ENCODE data around the gene FAM222A. TPM values are rescaled to one million over a fixed set of nuclear protein-coding genes. Genes with fewer than 3 reads are reported as not detected.

The FAM222A gene
- total RNA-seq, 2 experiments from 2014 or later, result 0.76 to 1.0 TPM

- ChIA-PET CTCF (no interaction called here), POLR2A (no interaction called here)
- Mint-ChIP-seq H3K4me1 (ENCODE audit: low read depth) (no peaks in the 10 kb centered on the region), H3K27me3 (peaks cover 25% of the 10 kb centered on the region), H3K36me3 (ENCODE audit: low read depth) (no peaks in the 10 kb centered on the region), H3K27ac (no peak overlapping the region), H3K9me3 (no peaks in the 10 kb centered on the region), H3K4me3 (no peak overlapping the region)
- no peak for TF ChIP-seq CTCF (IDR thresholded peaks at IDR 0.05)
- intact Hi-C loops (cut with micrococcal nuclease), result no loop called here
- DNase-seq, result no peak
- ATAC-seq, result no peak
Observed at GRCh38 chr12:109707470-109707821, 6.2 kb upstream of the FAM222A start.

GRCh38 chr12:109708939-109709338, 4.7 kb upstream of the FAM222A start:
- H3K4me3 Mint-ChIP-seq, result no peak overlapping the region
- H3K36me3 Mint-ChIP-seq (ENCODE audit: low read depth), result no peaks in the 10 kb centered on the region
- no peak for DNase-seq
- peaks cover 25% of the 10 kb centered on the region for H3K27me3 Mint-ChIP-seq
- TF ChIP-seq CTCF (IDR thresholded peaks at IDR 0.05), result no peak
- ChIA-PET POLR2A (no interaction called here), CTCF (interaction anchor here (1.2 kb wide), 1 partner anchor 66 kb away, joined by 3 read pairs; no protein-coding TSS in a partner anchor)
- no peak overlapping the region for H3K27ac Mint-ChIP-seq
- no peak for ATAC-seq
- H3K9me3 Mint-ChIP-seq, result no peaks in the 10 kb centered on the region
- no peaks in the 10 kb centered on the region for H3K4me1 Mint-ChIP-seq (ENCODE audit: low read depth)
- intact Hi-C loops (cut with micrococcal nuclease), result no loop called here

GRCh38 chr12:109709401-109709991, 4.1 kb upstream of the FAM222A start:
- ATAC-seq, result no peak
- Mint-ChIP-seq H3K4me1 (ENCODE audit: low read depth) (no peaks in the 10 kb centered on the region), H3K9me3 (no peaks in the 10 kb centered on the region), H3K27me3 (peaks cover 24% of the 10 kb centered on the region), H3K36me3 (ENCODE audit: low read depth) (no peaks in the 10 kb centered on the region), H3K4me3 (no peak overlapping the region), H3K27ac (no peak overlapping the region)
- TF ChIP-seq CTCF (IDR thresholded peaks at IDR 0.05), result no peak
- intact Hi-C loops (cut with micrococcal nuclease), result no loop called here
- CTCF ChIA-PET, result interaction anchor here (1.2 kb wide), 1 partner anchor 65 kb away, joined by 3 read pairs; no protein-coding TSS in a partner anchor
- no peak for DNase-seq
- POLR2A ChIA-PET, result no interaction called here

GRCh38 chr12:109710205-109710746, 3.3 kb upstream of the FAM222A start:
- ChIA-PET CTCF (no interaction called here), POLR2A (no interaction called here)
- ATAC-seq (no peak), DNase-seq (no peak)
- no peak for TF ChIP-seq CTCF (IDR thresholded peaks at IDR 0.05)
- no peaks in the 10 kb centered on the region for H3K36me3 Mint-ChIP-seq (ENCODE audit: low read depth)
- no peak overlapping the region for H3K4me3 Mint-ChIP-seq
- intact Hi-C loops (cut with micrococcal nuclease), result no loop called here
- H3K4me1 Mint-ChIP-seq (ENCODE audit: low read depth), result peaks cover 2% of the 10 kb centered on the region
- no peak overlapping the region for H3K27ac Mint-ChIP-seq
- H3K9me3 Mint-ChIP-seq, result no peaks in the 10 kb centered on the region
- peaks cover 24% of the 10 kb centered on the region for H3K27me3 Mint-ChIP-seq

GRCh38 chr12:109710747-109711595, 2.7 kb upstream of the FAM222A start:
- Mint-ChIP-seq H3K4me1 (ENCODE audit: low read depth) (peaks cover 2% of the 10 kb centered on the region), H3K27me3 (peaks cover 27% of the 10 kb centered on the region), H3K36me3 (ENCODE audit: low read depth) (no peaks in the 10 kb centered on the region), H3K4me3 (no peak overlapping the region), H3K27ac (no peak overlapping the region), H3K9me3 (no peaks in the 10 kb centered on the region)
- no peak for TF ChIP-seq CTCF (IDR thresholded peaks at IDR 0.05)
- intact Hi-C loops (cut with micrococcal nuclease), result no loop called here
- ChIA-PET POLR2A (no interaction called here), CTCF (no interaction called here)
- DNase-seq (no peak), ATAC-seq (no peak)

Data from activated CD8-positive, alpha-beta T cell treated with anti-CD3 and anti-CD28 coated beads for 36 hours (primary cell).